GM23338 (cell line): ENCODE data around the gene DOK1.

Experiments
- TF ChIP-seq, protein P1 (sequence below): IDR thresholded peaks from one replicate; pipeline ENCODE4 v1.6.1; 2018; ENCODE audit warnings: antibody characterized with exemption; ENCODE audit not compliant: unreplicated experiment
- TF ChIP-seq, protein P2 (sequence below), 2 experiments: fragments of 200-600 bp in 1 of 2; sonication (generic) in 1 of 2; conservative IDR thresholded peaks; 2 replicates each; pipeline versions ENCODE4 v1.5.1 to v1.6.1; 2016 to 2017; ENCODE audit warnings: antibody characterized with exemption in 2 of 2, low read depth in 2 of 2, mild to moderate bottlenecking in 2 of 2, moderate library complexity in 1 of 2

DNA sequence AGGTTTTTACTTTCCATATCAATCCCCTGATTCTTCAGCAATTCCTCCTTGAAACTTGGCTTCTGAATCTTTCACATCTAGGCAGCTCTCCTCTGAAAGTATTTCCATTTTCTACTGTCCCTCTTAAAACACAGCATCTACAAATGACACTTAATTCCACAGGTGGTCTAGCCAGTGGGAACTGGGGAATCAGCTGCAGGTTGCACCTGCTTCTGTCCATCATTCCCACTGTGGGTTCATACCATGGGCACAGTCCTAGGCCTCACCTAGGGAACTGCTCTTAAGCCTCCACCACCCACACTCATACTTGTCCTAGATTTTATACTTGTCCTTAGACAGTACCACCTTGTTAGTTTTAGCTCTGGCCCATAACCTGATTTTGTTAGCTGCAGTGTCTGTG lies 3.0 kb upstream of the DOK1 start:
- TF ChIP-seq, protein P1, sequence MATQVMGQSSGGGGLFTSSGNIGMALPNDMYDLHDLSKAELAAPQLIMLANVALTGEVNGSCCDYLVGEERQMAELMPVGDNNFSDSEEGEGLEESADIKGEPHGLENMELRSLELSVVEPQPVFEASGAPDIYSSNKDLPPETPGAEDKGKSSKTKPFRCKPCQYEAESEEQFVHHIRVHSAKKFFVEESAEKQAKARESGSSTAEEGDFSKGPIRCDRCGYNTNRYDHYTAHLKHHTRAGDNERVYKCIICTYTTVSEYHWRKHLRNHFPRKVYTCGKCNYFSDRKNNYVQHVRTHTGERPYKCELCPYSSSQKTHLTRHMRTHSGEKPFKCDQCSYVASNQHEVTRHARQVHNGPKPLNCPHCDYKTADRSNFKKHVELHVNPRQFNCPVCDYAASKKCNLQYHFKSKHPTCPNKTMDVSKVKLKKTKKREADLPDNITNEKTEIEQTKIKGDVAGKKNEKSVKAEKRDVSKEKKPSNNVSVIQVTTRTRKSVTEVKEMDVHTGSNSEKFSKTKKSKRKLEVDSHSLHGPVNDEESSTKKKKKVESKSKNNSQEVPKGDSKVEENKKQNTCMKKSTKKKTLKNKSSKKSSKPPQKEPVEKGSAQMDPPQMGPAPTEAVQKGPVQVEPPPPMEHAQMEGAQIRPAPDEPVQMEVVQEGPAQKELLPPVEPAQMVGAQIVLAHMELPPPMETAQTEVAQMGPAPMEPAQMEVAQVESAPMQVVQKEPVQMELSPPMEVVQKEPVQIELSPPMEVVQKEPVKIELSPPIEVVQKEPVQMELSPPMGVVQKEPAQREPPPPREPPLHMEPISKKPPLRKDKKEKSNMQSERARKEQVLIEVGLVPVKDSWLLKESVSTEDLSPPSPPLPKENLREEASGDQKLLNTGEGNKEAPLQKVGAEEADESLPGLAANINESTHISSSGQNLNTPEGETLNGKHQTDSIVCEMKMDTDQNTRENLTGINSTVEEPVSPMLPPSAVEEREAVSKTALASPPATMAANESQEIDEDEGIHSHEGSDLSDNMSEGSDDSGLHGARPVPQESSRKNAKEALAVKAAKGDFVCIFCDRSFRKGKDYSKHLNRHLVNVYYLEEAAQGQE: no peak
- TF ChIP-seq, protein P2, sequence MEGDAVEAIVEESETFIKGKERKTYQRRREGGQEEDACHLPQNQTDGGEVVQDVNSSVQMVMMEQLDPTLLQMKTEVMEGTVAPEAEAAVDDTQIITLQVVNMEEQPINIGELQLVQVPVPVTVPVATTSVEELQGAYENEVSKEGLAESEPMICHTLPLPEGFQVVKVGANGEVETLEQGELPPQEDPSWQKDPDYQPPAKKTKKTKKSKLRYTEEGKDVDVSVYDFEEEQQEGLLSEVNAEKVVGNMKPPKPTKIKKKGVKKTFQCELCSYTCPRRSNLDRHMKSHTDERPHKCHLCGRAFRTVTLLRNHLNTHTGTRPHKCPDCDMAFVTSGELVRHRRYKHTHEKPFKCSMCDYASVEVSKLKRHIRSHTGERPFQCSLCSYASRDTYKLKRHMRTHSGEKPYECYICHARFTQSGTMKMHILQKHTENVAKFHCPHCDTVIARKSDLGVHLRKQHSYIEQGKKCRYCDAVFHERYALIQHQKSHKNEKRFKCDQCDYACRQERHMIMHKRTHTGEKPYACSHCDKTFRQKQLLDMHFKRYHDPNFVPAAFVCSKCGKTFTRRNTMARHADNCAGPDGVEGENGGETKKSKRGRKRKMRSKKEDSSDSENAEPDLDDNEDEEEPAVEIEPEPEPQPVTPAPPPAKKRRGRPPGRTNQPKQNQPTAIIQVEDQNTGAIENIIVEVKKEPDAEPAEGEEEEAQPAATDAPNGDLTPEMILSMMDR (conservative IDR thresholded peaks at IDR 0.05; ENCODE audit: low read depth in 2 of 2): no peak
